HepG2 (cell line): Measurements from ENCODE around the gene RBP5. TPM values are rescaled to one million over a fixed set of nuclear protein-coding genes. Genes with fewer than 3 reads are reported as not detected.

Experiments
- EP300 ChIP-seq, 3 experiments: sonication (generic) in 1 of 3; formaldehyde crosslinking in 1 of 3; IDR thresholded peaks; 2 replicates each; pipeline versions ENCODE4 v1.5.1 to v1.6.1; 2011 to 2020; ENCODE audit warnings: low read depth in 2 of 3, low read length in 2 of 3, borderline replicate concordance in 1 of 3, improper control_type of control experiment in 1 of 3, mild to moderate bottlenecking in 1 of 3, missing genetic modification reagents in 1 of 3, moderate library complexity in 1 of 3
- HMG20A ChIP-seq: IDR thresholded peaks from 2 replicates; pipeline ENCODE4 v1.6.1; 2016; ENCODE audit warnings: borderline replicate concordance
- LCORL ChIP-seq, 2 experiments: fragments of 450-650 bp in 1 of 2; sonication (generic) in 1 of 2; formaldehyde crosslinking in 1 of 2; IDR thresholded peaks; 2 replicates each; pipeline versions ENCODE4 v1.5.0 to v1.6.1; 2017 to 2020; ENCODE audit warnings: antibody characterized with exemption in 1 of 2, missing genetic modification reagents in 1 of 2
- MAFK ChIP-seq, 2 experiments: IDR thresholded peaks in 1 of 2; conservative IDR thresholded peaks in 1 of 2; 2 replicates each; pipeline ENCODE4 v1.6.1; 2011; ENCODE audit warnings: improper control_type of control experiment in 2 of 2, low read length in 2 of 2
- MYC ChIP-seq: sonication (generic); formaldehyde crosslinking; IDR thresholded peaks from 2 replicates; pipeline ENCODE4 v1.9.0; 2021; ENCODE audit warnings: missing genetic modification reagents, borderline replicate concordance
- NR2C2 ChIP-seq: sonication (generic); formaldehyde crosslinking; IDR thresholded peaks from 2 replicates; pipeline ENCODE4 v1.4.0; 2020; ENCODE audit warnings: missing genetic modification reagents, mild to moderate bottlenecking, moderate library complexity, borderline replicate concordance
- RFX1 ChIP-seq: fragments of 450-650 bp; IDR thresholded peaks from 2 replicates; pipeline ENCODE4 v1.6.1; 2017
- SALL2 ChIP-seq: sonication (generic); formaldehyde crosslinking; IDR thresholded peaks from 2 replicates; pipeline ENCODE4 v1.8.1; 2023; ENCODE audit warnings: mild to moderate bottlenecking, missing genetic modification reagents, inconsistent platforms
- SIN3A ChIP-seq: IDR thresholded peaks from 2 replicates; pipeline ENCODE4 v1.6.1; 2011; ENCODE audit warnings: low read depth, mild to moderate bottlenecking, control low read depth, low read length, borderline replicate concordance
- SRY ChIP-seq: sonication (generic); formaldehyde crosslinking; IDR thresholded peaks from 2 replicates; pipeline ENCODE4 v1.8.0; 2022; ENCODE audit warnings: mild to moderate bottlenecking, missing genetic modification reagents
- ZC3H4 ChIP-seq: sonication (generic); formaldehyde crosslinking; IDR thresholded peaks from 2 replicates; pipeline ENCODE4 v1.4.0; 2020; ENCODE audit warnings: missing genetic modification reagents, borderline replicate concordance
- ZNF160 ChIP-seq: sonication (generic); formaldehyde crosslinking; IDR thresholded peaks from 2 replicates; pipeline ENCODE4 v1.8.0; 2022; ENCODE audit warnings: mild to moderate bottlenecking, inconsistent platforms, missing genetic modification reagents
- ZNF296 ChIP-seq: sonication (generic); formaldehyde crosslinking; conservative IDR thresholded peaks from 2 replicates; pipeline ENCODE4 v1.5.0; 2020; ENCODE audit warnings: mild to moderate bottlenecking, missing genetic modification reagents
- ZNF501 ChIP-seq: sonication (generic); formaldehyde crosslinking; IDR thresholded peaks from 2 replicates; pipeline ENCODE4 v1.5.1; 2020; ENCODE audit warnings: mild to moderate bottlenecking, moderate library complexity, missing genetic modification reagents
- ZNF589 ChIP-seq: sonication (generic); formaldehyde crosslinking; conservative IDR thresholded peaks from 2 replicates; pipeline ENCODE4 v1.8.0; 2022; ENCODE audit warnings: mild to moderate bottlenecking, moderate library complexity, missing genetic modification reagents
- ZNF678 ChIP-seq: sonication (generic); formaldehyde crosslinking; IDR thresholded peaks from 2 replicates; pipeline ENCODE4 v1.4.0; 2020; ENCODE audit warnings: mild to moderate bottlenecking, missing genetic modification reagents
- ZNF773 ChIP-seq: sonication (generic); formaldehyde crosslinking; IDR thresholded peaks from 2 replicates; pipeline ENCODE4 v1.4.0; 2020; ENCODE audit warnings: missing genetic modification reagents, borderline replicate concordance
- ZNF782 ChIP-seq: sonication (generic); formaldehyde crosslinking; IDR thresholded peaks from 2 replicates; pipeline ENCODE4 v1.4.0; 2020; ENCODE audit warnings: missing genetic modification reagents, mild to moderate bottlenecking, borderline replicate concordance
- ZNF850 ChIP-seq: sonication (generic); formaldehyde crosslinking; conservative IDR thresholded peaks from 2 replicates; pipeline ENCODE4 v1.9.0; 2021; ENCODE audit warnings: mild to moderate bottlenecking, missing genetic modification reagents
- polyA plus RNA-seq, 8 experiments: library from polyadenylated mRNA; depleted of rRNA in 3 of 8; stranded (reverse) in 7 of 8; unstranded in 1 of 8; fragments of >200 nt; fragmentation: Illumina TruSeq in 4 of 8; extraction: Trizol in 4 of 8; gene quantifications; 2 replicates each; pipeline versions ENCODE4 v1.2.1 to v1.2.3, GENCODE V29; 2011 to 2016; ENCODE audit warnings: low read depth in 4 of 8, missing spikeins in 1 of 8, mixed read lengths in 1 of 8; ENCODE audit not compliant: insufficient read depth in 1 of 8
- total RNA-seq, 5 experiments: library from RNA; depleted of rRNA; stranded (reverse); fragments of >200 nt; fragmentation: Illumina TruSeq; extraction: Trizol; gene quantifications; 2 replicates each; pipeline ENCODE4 v1.2.3, GENCODE V29; 2016; ENCODE audit warnings: low read depth in 1 of 5
- TF ChIP-seq, protein P1 (sequence below): IDR thresholded peaks from 2 replicates; pipeline ENCODE4 v1.6.1; 2016; ENCODE audit warnings: missing genetic modification reagents, missing compliant biosample characterization
- TF ChIP-seq, protein P2 (sequence below): sonication (generic); formaldehyde crosslinking; IDR thresholded peaks from 2 replicates; pipeline ENCODE4 v1.4.0; 2020; ENCODE audit warnings: missing genetic modification reagents
- TF ChIP-seq, protein P3 (sequence below): sonication (generic); formaldehyde crosslinking; IDR thresholded peaks from 2 replicates; pipeline ENCODE4 v1.5.0; 2020; ENCODE audit warnings: missing genetic modification reagents
- TF ChIP-seq, protein P4 (sequence below): sonication (generic); formaldehyde crosslinking; IDR thresholded peaks from 2 replicates; pipeline ENCODE4 v1.5.0; 2020; ENCODE audit warnings: missing genetic modification reagents

RBP5 gene
- total and polyA plus RNA-seq, 2 of the 13 experiments (the other 11 are each of a cell fraction or from before 2014, with no cell fraction given): 13.8 to 19.8 TPM

DNA sequence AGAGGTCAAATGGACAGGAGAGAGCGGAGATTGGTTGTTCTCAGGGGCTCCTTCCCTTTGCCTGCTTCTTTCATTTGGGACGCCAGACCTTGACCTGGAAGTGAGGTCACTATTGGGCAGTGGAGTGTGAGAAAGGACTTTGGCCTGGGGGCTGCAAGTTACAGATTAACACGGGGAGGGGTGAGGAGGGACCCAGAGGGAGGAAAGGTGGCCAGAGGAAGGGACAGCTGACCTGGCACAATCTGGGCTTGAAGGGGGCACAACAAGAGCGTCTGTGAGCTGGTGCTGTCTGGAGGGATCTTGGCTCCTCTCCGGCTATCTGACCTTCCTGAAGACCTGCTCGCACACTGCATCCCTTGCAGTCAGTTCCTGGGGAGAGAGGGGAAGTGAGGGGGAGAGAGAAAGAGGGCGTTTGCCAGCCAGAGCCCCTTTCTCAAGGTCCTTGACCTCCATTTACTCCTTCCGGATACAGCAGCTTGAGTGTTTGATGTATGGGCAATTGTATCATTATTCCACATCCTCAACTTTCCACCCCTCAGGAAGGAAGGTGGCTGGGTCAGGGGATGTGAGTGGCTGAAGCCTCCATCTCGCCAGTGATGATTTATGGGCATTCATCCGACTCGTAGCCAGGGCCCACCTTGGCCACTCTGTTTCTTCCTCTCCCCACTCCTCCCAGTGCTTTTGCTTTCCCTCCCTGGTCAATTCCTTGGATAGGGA is 4.7 kb downstream of the RBP5 start (continued):
- TF ChIP-seq SALL2 (CRISPR knock-in tag) (no peak), ZNF850 (CRISPR knock-in tag) (no peak), ZNF160 (CRISPR knock-in tag) (0 out of 2 replicates have a peak, but pooled peaks have one; percentile 33), ZNF589 (CRISPR knock-in tag) (no peak), RFX1 (no peak), ZNF501 (CRISPR knock-in tag) (0 out of 2 replicates have a peak, but pooled peaks have one; percentile 13), ZNF782 (CRISPR knock-in tag) (no peak), SIN3A (no peak), LCORL (IDR thresholded peaks at IDR 0.05) (peak; percentile 65; the same call in 1 of the 2 replicates), LCORL (CRISPR knock-in tag; IDR thresholded peaks at IDR 0.05) (peak; percentile 79), HMG20A (CRISPR knock-in tag) (peak; percentile 63; the same call in 1 of the 2 replicates), NR2C2 (peak; percentile 87), ZC3H4 (CRISPR knock-in tag) (no peak), SRY (0 out of 2 replicates have a peak, but pooled peaks have one; percentile 34), EP300 (IDR thresholded peaks at IDR 0.05; ENCODE audit: low read depth in 2 of 2, low read length in 2 of 2) (peak; percentile 58 to 77; a peak in 3 of 4 replicates), EP300 (CRISPR knock-in tag; IDR thresholded peaks at IDR 0.05; ENCODE audit: borderline replicate concordance) (no peak), MYC (CRISPR knock-in tag) (0 out of 2 replicates have a peak, but pooled peaks have one; percentile 30), ZNF296 (CRISPR knock-in tag) (no peak), MAFK (conservative IDR thresholded peaks at IDR 0.05 in 1 of 2, IDR thresholded peaks at IDR 0.05 in 1 of 2; ENCODE audit: low read length in 2 of 2) (peak; percentile 65 to 80), ZNF678 (CRISPR knock-in tag) (no peak), ZNF773 (no peak)
- TF ChIP-seq, protein P1, sequence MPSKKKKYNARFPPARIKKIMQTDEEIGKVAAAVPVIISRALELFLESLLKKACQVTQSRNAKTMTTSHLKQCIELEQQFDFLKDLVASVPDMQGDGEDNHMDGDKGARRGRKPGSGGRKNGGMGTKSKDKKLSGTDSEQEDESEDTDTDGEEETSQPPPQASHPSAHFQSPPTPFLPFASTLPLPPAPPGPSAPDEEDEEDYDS (CRISPR knock-in tag): peak; percentile 57
- TF ChIP-seq, protein P2, sequence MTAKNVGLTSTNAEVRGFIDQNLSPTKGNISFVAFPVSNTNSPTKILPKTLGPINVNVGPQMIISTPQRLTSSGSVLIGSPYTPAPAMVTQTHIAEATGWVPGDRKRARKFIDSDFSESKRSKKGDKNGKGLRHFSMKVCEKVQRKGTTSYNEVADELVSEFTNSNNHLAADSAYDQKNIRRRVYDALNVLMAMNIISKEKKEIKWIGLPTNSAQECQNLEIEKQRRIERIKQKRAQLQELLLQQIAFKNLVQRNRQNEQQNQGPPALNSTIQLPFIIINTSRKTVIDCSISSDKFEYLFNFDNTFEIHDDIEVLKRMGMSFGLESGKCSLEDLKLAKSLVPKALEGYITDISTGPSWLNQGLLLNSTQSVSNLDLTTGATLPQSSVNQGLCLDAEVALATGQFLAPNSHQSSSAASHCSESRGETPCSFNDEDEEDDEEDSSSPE (CRISPR knock-in tag): no peak
- TF ChIP-seq, protein P3, sequence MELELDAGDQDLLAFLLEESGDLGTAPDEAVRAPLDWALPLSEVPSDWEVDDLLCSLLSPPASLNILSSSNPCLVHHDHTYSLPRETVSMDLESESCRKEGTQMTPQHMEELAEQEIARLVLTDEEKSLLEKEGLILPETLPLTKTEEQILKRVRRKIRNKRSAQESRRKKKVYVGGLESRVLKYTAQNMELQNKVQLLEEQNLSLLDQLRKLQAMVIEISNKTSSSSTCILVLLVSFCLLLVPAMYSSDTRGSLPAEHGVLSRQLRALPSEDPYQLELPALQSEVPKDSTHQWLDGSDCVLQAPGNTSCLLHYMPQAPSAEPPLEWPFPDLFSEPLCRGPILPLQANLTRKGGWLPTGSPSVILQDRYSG (CRISPR knock-in tag): no peak
- TF ChIP-seq, protein P4, sequence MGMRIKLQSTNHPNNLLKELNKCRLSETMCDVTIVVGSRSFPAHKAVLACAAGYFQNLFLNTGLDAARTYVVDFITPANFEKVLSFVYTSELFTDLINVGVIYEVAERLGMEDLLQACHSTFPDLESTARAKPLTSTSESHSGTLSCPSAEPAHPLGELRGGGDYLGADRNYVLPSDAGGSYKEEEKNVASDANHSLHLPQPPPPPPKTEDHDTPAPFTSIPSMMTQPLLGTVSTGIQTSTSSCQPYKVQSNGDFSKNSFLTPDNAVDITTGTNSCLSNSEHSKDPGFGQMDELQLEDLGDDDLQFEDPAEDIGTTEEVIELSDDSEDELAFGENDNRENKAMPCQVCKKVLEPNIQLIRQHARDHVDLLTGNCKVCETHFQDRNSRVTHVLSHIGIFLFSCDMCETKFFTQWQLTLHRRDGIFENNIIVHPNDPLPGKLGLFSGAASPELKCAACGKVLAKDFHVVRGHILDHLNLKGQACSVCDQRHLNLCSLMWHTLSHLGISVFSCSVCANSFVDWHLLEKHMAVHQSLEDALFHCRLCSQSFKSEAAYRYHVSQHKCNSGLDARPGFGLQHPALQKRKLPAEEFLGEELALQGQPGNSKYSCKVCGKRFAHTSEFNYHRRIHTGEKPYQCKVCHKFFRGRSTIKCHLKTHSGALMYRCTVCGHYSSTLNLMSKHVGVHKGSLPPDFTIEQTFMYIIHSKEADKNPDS (CRISPR knock-in tag): no peak
